ENCODE data around the gene NSL1. TPM values are rescaled to one million over a fixed set of nuclear protein-coding genes. Genes with fewer than 3 reads are reported as not detected.

The NSL1 gene
- total RNA-seq, 2 experiments from 2014 or later, result 42.8 to 46.0 TPM

DNA sequence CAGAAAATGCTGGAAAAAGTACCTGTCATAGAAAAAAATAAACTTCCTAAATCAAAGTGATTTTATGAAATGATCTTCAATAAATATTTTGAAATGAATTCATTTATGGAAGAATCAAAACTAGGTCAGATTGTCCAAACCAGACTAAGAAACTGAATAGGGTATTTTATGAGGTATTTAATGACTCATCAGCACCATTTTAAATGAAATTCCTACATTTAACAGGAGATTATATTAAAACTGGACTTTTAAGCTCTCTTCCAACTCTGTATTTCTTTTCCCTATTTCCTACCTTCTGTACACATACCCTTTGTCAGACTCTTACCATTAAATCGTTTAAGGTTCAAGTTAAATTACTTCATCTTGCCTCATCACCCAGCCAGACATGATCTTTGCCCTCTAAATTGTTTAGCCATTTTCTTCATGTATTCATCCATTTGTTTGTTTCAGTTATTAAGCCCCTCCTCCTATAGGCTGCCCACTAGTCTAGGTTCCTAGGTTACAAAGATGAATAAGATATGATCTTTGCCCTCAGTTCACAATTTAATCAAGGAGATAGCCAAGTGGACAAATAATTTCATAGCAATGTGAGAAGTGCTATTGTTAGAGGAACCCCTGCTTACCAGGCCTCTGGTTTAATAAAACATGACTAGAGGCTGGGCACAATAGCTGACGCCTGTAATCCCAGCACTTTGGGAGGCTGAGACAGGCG, 25.1 kb upstream of the NSL1 start:
- DNase-seq, result no peak
- Mint-ChIP-seq H3K36me3 (ENCODE audit: low read depth) (no peaks in the 10 kb centered on the region), H3K4me3 (no peak overlapping the region), H3K27ac (no peak overlapping the region), H3K27me3 (no peaks in the 10 kb centered on the region), H3K9me3 (no peaks in the 10 kb centered on the region), H3K4me1 (peaks cover 3% of the 10 kb centered on the region)
- POLR2A ChIA-PET, result no interaction called here
- CTCF ChIA-PET, result no interaction called here

DNA sequence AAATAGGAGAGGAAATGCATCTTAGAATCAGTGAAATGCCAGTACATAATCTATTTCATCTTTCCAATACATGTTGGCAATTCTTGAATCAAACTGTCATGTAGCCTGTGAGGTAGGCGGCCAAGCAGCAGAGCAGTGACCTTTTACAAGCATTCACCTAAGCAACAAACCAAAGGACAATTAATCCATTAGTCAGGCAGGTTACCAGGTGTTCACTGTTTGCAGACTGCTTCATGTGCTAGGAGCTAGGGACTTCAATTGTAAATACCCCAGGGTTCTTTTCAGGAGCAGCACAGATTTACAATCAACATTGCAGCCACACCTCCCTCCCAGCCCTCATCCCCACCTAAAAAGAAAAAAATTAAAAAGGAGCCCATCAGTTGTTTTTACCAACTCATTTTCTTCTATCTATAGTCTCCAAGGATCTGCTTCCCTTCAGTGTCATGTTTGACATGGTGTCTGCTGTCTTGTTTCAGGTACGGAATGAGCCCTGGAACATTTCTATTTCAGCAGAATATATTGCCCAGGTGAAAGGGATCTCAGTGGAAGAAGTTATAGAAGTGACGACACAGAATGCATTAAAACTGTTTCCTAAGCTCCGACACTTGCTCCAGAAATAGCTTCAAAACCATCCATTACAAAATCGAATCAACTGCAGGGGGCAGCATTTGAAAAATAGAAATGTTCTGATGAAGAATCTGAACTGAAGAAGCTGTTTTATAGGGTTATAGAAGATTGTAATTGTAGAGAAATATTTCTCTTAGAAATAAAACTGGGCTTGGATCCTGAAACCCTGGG, 23.2 kb upstream of the NSL1 start:
- Mint-ChIP-seq H3K27ac (no peak overlapping the region), H3K36me3 (ENCODE audit: low read depth) (no peaks in the 10 kb centered on the region), H3K4me3 (no peak overlapping the region), H3K4me1 (peaks cover 2% of the 10 kb centered on the region), H3K9me3 (no peaks in the 10 kb centered on the region), H3K27me3 (no peaks in the 10 kb centered on the region)
- ChIA-PET POLR2A (no interaction called here), CTCF (interaction anchor here (0.9 to 1.2 kb wide), 4 partner anchors 9 to 180 kb away, joined by 3 read pairs; no protein-coding TSS in a partner anchor)
- peak; percentile 22 for DNase-seq

DNA sequence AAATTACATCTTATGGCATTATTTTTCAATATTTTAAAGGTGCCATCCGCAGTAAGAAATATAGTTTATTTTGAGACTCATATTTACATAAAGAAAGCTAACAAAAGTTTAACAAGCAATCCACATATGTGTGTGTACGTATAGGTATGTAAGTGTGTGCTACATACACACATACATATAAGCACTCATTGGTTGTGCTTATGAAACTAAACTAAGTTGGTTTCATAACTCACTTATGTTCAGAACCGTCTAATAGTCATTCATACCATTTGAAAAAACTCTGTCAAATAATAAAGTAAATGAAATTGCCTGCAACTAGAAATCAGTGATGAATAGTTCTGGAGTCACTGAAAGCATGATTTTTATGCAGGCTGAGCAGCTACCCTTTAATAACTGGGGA, 14.2 kb upstream of the NSL1 start:
- Mint-ChIP-seq H3K9me3 (no peaks in the 10 kb centered on the region), H3K4me3 (no peak overlapping the region), H3K27me3 (no peaks in the 10 kb centered on the region), H3K36me3 (ENCODE audit: low read depth) (peaks cover 9% of the 10 kb centered on the region), H3K4me1 (no peaks in the 10 kb centered on the region), H3K27ac (no peak overlapping the region)
- ChIA-PET POLR2A (interaction anchor here (0.7 kb wide), 1 partner anchor 12 kb away, joined by 3 read pairs; no protein-coding TSS in a partner anchor), CTCF (interaction anchor here (0.6 to 1.4 kb wide), 4 partner anchors 9 to 379 kb away, joined by 3 to 5 read pairs (median 4); no protein-coding TSS in a partner anchor)
- no peak for DNase-seq

DNA sequence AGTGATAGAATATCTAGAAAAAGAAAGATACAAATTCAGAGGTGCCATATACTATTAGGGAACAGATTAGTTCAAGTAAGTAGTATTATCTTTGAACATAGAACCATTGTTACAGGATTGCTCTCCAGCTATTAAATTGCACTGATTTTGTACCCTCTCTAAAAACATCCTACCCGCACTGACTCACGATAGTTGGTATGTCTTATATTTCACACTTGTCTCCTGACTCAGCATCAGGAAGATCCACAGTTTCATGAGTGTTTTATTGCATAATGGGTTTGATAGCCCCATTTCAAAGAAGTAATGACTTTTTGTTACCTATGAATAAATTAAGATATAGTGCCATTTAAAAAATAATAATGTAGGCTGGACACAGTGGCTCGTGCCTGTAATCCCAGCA, 6.1 kb upstream of the NSL1 start:
- Mint-ChIP-seq H3K27ac (no peak overlapping the region), H3K27me3 (no peaks in the 10 kb centered on the region), H3K36me3 (ENCODE audit: low read depth) (peaks cover 34% of the 10 kb centered on the region), H3K4me3 (no peak overlapping the region), H3K4me1 (peaks cover 18% of the 10 kb centered on the region), H3K9me3 (peaks cover 3% of the 10 kb centered on the region)
- ChIA-PET POLR2A (no interaction called here), CTCF (interaction anchor here (0.6 to 0.9 kb wide), 2 partner anchors 99 to 298 kb away, joined by 3 read pairs; no protein-coding TSS in a partner anchor)
- no peak for DNase-seq

DNA sequence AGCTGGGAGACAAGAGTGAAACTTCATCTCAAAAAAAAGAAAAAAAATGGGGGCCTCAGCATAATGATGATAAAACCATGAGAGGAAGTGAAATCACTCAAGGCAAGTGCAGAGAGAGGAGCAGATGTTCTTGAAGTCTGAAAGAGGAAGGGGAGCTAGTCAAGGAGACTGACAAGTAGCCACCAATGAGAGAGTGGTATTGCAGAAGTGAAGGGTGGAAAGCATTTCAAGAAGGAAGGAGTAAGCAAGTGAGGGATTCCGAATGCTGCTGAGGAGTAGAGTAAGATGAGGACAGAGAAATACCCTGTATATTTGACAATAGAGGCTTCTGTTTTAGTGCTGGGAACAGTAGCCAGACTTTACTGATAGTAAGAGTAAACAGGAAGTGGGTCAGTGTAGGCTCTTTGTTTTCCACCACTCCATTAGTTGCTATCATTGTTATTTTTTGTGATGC, 3.0 kb upstream of the NSL1 start:
- peak; percentile 16 for DNase-seq
- ChIA-PET POLR2A (interaction anchor here (0.6 kb wide), 1 partner anchor 188 kb away, joined by 3 read pairs; no protein-coding TSS in a partner anchor), CTCF (interaction anchor here (0.6 to 1.3 kb wide), 4 partner anchors 13 to 835 kb away, joined by 3 to 4 read pairs (median 3); no protein-coding TSS in a partner anchor)
- H3K9me3 Mint-ChIP-seq, result peaks cover 3% of the 10 kb centered on the region
- H3K27me3 Mint-ChIP-seq, result no peaks in the 10 kb centered on the region
- H3K4me1 Mint-ChIP-seq, result peaks cover 30% of the 10 kb centered on the region
- no peak overlapping the region for H3K4me3 Mint-ChIP-seq
- H3K36me3 Mint-ChIP-seq (ENCODE audit: low read depth), result peaks cover 32% of the 10 kb centered on the region
- peak overlapping the region; percentile 90 for H3K27ac Mint-ChIP-seq

DNA sequence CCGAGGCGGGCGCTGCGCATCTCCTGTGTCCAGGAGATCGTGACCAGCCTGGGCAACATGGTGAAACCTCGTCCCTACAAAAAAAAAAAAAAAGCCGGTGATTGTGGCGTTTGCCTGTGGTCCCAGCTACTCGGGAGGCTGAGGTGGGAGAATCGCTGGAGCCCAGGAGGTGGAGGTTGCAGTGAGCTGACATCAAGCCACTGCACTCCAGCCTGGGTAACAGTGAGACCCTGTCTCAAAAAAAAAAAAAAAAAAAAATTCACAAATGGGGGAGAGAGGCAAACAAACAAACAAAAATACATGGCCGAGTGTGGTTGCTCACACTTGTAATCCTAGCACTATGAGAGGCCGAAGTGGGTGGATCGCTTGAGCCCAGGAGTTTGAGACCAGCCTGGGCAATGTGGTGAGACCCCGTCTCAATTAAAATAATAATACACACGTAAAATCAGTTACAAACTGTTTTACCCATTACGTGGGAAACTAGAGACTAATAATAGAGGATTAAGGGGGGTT, 875 bp upstream of the NSL1 start:
- DNase-seq, result no peak
- Mint-ChIP-seq H3K4me1 (peaks cover 41% of the 10 kb centered on the region), H3K9me3 (peaks cover 3% of the 10 kb centered on the region), H3K4me3 (peak overlapping the region; percentile 99), H3K27ac (peak overlapping the region; percentile 99), H3K36me3 (ENCODE audit: low read depth) (peaks cover 31% of the 10 kb centered on the region), H3K27me3 (no peaks in the 10 kb centered on the region)
- POLR2A ChIA-PET, result no interaction called here
- CTCF ChIA-PET, result interaction anchor here (0.7 to 1.4 kb wide), 4 partner anchors 13 to 315 kb away, joined by 3 to 7 read pairs (median 3); no protein-coding TSS in a partner anchor

DNA sequence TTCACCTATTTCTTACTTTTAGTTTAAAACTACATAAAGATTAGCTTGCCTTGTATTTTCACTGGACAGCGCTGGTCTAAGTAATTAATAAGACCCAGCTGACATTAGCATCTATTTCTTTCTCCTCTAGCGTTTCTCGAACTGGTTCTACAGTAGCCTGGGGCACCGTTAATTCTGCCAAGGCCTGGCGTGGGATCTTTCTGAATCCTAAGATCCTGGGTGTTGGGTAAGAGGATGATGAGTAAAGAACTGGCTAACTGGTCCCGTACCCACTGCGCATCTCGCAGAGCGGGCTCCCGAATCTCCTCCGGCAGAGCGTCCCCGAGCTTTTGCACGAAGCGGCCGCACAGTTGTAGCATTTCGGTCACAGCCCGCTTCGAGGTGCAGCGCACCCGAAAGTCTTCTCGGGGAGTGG, 309 bp downstream of the NSL1 start:
- ChIA-PET CTCF (interaction anchor here (0.6 to 1.4 kb wide), 8 partner anchors 29 to 335 kb away, joined by 3 to 7 read pairs (median 3); no protein-coding TSS in a partner anchor), POLR2A (interaction anchor here (0.7 to 0.8 kb wide), 2 partner anchors 66 to 120 kb away, joined by 3 to 4 read pairs; no protein-coding TSS in a partner anchor)
- Mint-ChIP-seq H3K27me3 (no peaks in the 10 kb centered on the region), H3K4me1 (peaks cover 41% of the 10 kb centered on the region), H3K4me3 (peak overlapping the region; percentile 99), H3K27ac (peak overlapping the region; percentile 99), H3K36me3 (ENCODE audit: low read depth) (peaks cover 28% of the 10 kb centered on the region), H3K9me3 (peaks cover 3% of the 10 kb centered on the region)
- no peak for DNase-seq

DNA sequence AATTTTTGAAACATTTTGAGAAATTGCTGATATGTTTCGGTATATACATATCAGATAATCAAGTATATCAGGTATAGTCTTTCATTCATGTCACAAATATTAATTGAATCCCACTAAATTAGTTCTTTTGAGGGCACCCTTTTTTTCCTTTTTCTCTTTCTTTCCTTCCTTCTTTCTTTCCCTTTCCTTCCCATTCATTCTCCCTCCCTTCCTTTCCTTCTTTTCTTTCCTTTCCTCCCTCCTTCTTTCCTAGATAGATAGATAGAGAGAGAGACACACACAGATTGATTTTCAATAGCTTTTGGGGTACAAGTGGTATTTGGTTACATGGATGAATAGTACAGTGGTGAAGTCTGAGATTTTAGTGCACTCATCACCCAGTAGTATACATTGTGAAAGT, 5.7 kb downstream of the NSL1 start:
- ChIA-PET POLR2A (no interaction called here), CTCF (interaction anchor here (1.0 to 3.3 kb wide), 5 partner anchors 9 to 121 kb away, joined by 3 to 18 read pairs (median 3); no protein-coding TSS in a partner anchor)
- Mint-ChIP-seq H3K4me1 (peaks cover 30% of the 10 kb centered on the region), H3K27ac (no peak overlapping the region), H3K36me3 (ENCODE audit: low read depth) (peaks cover 36% of the 10 kb centered on the region), H3K9me3 (no peaks in the 10 kb centered on the region), H3K27me3 (no peaks in the 10 kb centered on the region), H3K4me3 (no peak overlapping the region)
- no peak for DNase-seq

DNA sequence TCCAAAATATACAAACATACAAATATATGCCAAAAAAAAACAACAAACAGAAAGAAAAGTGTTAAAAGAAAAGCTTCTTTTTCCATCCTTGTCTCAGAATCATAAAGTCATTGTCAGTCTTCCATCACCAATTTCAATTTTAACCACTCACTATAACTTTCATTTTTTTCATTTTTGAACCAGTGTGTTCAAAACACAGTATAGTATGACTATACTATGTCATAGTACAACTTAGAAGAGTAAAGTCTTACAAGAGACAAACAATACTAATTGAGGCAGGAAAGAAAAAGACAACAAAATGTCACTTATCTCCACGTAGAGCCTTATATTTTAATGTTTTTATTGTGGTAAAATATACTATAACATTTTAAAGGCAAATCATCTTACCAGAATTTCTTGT, 7.6 kb downstream of the NSL1 start:
- Mint-ChIP-seq H3K36me3 (ENCODE audit: low read depth) (peaks cover 34% of the 10 kb centered on the region), H3K4me1 (peaks cover 19% of the 10 kb centered on the region), H3K27ac (no peak overlapping the region), H3K27me3 (no peaks in the 10 kb centered on the region), H3K9me3 (no peaks in the 10 kb centered on the region), H3K4me3 (no peak overlapping the region)
- ChIA-PET POLR2A (no interaction called here), CTCF (interaction anchor here (0.9 kb wide), 1 partner anchor 119 kb away, joined by 3 read pairs; no protein-coding TSS in a partner anchor)
- no peak for DNase-seq

DNA sequence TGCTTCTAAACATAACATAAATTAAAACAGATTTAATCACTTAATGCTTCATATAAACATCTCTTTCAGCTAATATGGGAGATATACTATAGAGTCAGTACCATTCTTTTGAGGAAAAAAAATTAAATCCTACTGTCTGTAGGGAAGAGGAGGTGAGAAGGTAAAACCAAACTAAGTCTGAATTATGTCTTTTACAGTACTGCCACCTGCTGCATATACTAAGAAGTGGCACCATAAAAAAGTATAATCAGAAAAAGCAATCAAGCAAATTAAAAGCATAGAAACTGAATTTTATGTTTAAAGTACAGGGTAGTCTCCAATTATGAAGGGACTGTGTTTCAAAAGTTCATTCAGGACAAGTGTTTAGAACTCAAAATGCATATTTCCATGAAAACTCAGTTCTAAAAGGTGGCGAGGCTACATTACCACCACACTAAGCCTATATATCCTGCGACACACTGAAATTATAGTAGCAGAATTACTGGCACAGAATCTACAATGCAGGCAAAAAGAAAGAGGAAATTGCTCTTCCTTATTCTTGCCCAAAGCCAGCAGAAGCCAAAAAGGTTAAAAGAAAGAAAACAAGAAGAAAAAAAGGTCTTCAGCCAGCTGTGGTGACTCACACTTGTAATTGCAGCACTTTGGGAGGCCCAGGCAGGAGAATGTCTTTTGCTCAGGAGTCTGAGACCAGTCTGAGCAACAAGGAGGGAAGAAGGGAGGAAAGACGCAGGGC, 9.0 kb downstream of the NSL1 start:
- peaks cover 37% of the 10 kb centered on the region for H3K36me3 Mint-ChIP-seq (ENCODE audit: low read depth)
- H3K9me3 Mint-ChIP-seq, result no peaks in the 10 kb centered on the region
- DNase-seq, result no peak
- no peaks in the 10 kb centered on the region for H3K27me3 Mint-ChIP-seq
- CTCF ChIA-PET, result interaction anchor here (0.8 to 3.0 kb wide), 7 partner anchors 13 to 325 kb away, joined by 3 to 19 read pairs (median 4); no protein-coding TSS in a partner anchor
- POLR2A ChIA-PET, result interaction anchor here (0.6 kb wide), 1 partner anchor 108 kb away, joined by 3 read pairs; no protein-coding TSS in a partner anchor
- no peak overlapping the region for H3K27ac Mint-ChIP-seq
- peaks cover 13% of the 10 kb centered on the region for H3K4me1 Mint-ChIP-seq
- no peak overlapping the region for H3K4me3 Mint-ChIP-seq

DNA sequence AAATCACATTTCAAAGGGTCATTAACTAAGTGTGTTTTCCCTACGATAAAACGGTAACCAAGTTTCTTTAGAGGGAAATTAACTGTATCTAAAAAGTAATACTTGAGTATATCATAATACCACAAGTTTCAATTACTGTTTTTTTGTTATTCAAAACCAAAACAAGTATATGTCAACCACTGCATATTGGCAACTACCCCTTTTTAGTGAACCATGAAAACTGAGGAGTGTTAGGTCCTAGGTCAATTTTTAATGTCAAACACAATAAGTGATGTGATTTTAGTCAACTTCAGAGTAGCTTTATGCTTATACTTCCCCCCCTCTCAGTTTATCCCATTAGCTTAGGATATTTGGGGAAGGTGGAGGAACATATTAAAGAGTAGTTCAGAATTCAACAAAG, 10.4 kb downstream of the NSL1 start:
- CTCF ChIA-PET, result interaction anchor here (0.8 to 3.0 kb wide), 6 partner anchors 12 to 325 kb away, joined by 3 to 19 read pairs (median 4); no protein-coding TSS in a partner anchor
- Mint-ChIP-seq H3K9me3 (no peaks in the 10 kb centered on the region), H3K4me3 (no peak overlapping the region), H3K4me1 (peaks cover 13% of the 10 kb centered on the region), H3K36me3 (ENCODE audit: low read depth) (peaks cover 33% of the 10 kb centered on the region), H3K27ac (no peak overlapping the region), H3K27me3 (no peaks in the 10 kb centered on the region)
- POLR2A ChIA-PET, result no interaction called here
- DNase-seq, result no peak

DNA sequence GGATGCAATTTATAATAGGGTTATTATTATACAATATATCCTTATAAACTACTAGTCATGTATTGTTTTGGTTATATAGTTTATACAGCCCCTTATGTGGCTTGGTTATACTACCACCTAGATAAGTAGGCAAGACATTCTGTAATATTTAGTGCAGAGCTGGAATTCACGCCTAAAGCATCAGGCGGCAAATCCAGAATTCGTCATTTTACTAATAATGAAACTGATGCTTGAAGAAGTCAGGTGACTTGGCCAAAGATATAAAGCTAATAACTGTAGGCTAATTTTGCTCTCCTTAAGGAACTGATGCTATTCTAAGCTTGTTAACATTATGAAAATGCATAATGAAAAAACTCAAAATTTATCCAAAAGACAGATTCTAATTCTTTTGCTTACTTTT, 10.8 kb downstream of the NSL1 start:
- peaks cover 13% of the 10 kb centered on the region for H3K4me1 Mint-ChIP-seq
- CTCF ChIA-PET, result interaction anchor here (2.0 to 3.0 kb wide), 3 partner anchors 12 to 323 kb away, joined by 4 to 19 read pairs (median 5); no protein-coding TSS in a partner anchor
- no peak overlapping the region for H3K27ac Mint-ChIP-seq
- no peak overlapping the region for H3K4me3 Mint-ChIP-seq
- POLR2A ChIA-PET, result interaction anchor here (0.6 kb wide), 1 partner anchor 104 kb away, joined by 4 read pairs; no protein-coding TSS in a partner anchor
- no peaks in the 10 kb centered on the region for H3K9me3 Mint-ChIP-seq
- H3K36me3 Mint-ChIP-seq (ENCODE audit: low read depth), result peaks cover 30% of the 10 kb centered on the region
- no peak for DNase-seq
- no peaks in the 10 kb centered on the region for H3K27me3 Mint-ChIP-seq
